Measurements from ENCODE around the gene H2AZ2.
"Not testable (repeated sequence)": the region's sequence is repeated elsewhere in the genome, so short reads cannot be mapped to it uniquely, and the experiment has no call there.

H2AZ2 gene

DNA sequence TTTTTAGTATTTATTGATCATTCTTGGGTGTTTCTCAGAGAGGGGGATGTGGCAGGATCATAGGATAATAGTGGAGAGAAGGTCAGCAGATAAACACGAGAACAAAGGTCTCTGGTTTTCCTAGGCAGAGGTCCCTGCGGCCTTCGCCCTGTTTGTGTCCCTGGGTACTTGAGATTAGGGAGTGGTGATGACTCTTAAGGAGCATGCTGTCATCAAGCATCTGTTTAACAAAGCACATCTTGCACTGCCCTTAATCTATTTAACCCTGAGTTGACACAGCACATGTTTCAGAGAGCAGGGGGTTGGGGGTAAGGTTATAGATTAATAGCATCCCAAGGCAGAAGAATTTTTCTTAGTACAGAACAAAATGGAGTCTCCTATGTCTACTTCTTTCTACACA, 22.4 kb upstream of the H2AZ2 start:
- not testable (repeated sequence) for DNase-seq

DNA sequence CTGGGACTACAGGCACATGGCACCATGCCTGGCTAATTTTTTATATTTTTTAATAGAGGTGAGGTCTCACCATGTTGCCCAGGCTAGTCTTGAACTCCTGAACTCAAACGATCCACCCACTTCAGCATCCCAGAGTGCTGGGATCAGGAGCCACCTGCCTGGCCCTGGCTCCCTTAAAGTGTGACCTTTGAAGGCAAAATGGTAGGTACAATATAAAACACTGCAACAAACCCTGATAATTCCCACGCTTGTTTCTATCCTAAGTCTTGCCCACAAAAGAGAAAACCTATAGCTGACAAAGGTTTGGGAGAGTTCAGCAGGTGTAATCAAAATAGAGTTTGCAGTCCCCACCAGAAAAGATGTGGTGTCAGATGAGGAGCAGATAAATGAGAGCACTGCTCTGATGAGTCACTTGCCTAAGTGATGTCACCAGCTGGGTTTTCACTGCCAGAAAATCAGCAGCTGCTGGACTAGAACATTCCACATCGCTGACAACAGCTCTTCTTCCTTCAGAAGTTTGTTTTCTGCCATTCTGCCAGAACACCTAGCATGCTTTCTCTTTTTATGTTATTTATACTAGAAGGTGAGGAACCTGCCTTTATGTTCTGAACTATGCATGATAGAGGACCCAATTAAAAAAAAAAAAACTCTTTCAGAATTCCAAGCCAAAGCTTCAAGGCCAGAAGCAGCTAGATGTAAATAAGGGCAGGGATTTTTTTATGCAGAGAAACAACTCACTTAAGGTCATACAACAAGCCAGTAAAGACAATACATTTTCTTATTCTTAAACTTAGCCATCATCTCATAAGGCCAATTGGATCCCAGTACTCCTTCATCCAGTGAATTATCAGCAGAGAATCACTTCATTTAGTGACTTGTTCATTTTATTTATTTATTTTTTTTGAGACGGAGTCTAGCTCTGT, 19.4 kb upstream of the H2AZ2 start:
- DNase-seq, result no peak

DNA sequence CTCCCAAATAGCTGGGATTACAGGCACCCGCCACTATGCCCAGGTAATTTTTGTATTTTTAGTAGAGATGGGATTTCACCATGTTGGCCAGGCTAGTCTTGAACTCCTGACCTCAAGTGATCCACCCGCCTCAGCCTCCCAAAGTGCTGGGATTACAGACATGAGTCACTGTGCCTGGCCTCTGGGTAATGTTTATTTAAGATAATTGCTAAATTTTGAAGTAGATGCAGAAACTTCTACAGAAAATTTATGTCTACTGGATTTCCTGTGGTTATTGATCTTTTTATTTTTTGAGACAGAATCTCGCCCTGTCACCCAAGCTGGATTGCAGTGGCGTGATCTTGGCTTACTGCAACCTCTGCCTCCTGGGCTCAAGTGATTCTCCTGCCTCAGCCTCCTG, 14.1 kb upstream of the H2AZ2 start:
- DNase-seq, result not testable (repeated sequence)

DNA sequence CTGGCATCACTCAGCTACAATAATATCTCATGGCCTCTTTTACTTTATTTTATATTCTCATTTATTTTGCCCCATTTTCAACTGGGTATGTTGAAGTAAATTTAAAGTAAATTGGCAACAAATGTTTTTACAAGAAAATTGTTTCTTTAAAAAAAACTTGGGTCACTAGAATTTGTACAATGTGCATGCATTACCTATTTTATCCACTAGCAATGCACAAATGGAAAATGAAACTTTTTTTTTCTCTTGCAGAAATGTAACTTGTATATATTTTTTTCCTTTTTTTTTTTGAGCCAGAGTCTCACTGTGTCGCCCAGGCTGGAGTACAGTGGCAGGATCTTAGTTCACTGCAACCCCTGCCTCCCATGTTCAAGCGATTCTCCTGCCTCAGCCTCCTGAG, 10.3 kb upstream of the H2AZ2 start:
- no peak for DNase-seq

DNA sequence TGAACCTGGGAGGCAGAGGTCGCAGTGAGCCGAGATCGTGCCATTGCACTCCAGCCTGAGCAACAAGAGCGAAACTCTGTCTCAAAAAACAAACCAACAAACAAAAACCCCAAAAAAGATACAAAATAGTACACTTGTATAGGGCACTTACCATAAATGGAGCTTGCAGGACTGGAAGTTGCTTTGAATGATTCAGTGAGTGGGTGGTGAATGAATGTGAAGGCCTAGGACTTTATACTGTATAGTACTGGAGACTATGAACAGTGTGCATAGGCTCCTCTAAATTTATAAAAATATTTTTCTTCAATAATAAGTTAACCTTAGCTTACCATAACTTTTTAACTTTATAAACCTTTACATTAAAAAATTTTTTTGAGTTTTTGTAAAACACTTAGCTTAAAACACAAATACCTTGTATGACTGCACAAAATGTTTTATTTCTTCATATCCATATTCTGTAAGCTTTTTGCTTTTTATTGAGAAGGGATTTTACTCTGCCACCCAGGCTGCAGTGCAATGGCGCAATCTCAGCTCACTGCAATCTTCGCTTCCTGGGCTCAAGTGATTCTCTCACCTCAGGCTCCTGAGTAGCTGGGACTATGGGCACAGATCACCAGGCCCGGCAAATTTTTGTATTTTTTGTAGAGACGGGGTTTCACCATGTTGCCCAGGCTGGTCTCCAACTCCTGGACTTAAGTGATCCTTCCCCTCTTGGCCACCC, 6.9 kb upstream of the H2AZ2 start:
- DNase-seq, result no peak

DNA sequence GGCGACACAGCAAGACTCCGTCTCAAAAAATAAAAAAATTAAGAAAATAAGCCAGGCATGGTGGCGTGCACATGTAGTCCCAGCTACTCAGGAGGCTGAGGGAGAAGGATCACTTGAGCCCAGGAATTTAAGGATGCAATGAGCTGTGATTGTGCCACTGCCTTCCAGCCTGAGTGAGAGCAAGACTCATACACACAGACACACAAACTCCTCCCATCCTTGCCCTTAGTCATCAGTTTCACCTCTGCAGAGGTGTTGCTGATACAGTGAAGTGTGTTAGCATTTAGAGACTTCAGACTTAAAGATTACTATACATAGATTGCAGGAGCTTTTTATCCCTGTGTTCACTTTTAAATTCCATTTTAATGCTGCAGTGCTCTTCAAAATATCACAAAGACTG, 5.5 kb upstream of the H2AZ2 start:
- no peak for DNase-seq

DNA sequence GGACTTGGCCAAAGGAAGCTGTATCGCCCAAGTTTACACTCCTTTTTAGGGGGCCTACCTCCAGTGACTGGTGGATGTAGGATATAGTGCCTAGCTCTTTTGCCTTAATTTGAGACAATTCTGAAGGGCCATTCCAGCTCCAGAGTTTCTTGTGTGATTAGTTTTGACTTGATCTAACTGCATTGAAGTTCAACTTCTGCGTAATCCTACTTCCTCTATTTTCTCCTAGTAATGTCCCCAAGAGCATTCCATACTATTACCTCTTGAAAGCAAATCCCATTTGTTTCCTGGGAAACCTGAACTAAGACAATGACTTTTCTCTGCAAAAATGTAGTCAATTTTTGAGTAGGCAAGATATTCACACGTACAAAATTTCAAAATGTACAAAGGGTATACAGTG, 4.7 kb upstream of the H2AZ2 start:
- DNase-seq, result no peak

DNA sequence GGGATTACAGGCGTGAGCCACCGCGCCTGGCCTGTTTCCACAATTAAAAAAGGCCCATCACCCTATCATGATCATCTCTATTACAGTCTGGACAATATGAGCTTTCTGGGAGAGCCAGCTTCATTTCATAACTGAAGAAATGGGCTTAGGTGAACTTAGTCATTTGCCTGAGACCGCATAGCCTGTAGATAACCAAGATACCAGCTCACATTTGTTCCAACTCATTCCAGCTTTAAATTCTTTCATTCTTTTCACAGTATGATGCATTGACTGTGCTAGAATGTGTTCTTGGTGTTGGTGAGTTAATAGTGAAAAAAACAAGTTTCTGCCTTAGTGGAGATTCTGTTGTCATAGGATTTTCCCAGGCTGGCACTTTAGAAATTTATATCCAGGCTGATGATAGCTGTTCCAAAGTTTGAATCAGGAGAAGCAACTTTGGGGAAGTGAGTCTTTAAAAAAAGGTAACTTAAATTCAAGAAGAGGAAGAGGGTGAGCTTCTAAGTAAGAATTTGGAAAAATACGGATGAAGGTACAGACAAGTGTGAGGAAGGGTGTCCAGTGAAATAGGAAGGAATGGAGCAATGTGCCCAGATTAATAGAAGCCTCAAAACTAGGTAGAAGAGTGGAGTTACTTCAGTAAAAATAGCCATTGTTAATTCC, 2.1 kb upstream of the H2AZ2 start:
- DNase-seq, result no peak

DNA sequence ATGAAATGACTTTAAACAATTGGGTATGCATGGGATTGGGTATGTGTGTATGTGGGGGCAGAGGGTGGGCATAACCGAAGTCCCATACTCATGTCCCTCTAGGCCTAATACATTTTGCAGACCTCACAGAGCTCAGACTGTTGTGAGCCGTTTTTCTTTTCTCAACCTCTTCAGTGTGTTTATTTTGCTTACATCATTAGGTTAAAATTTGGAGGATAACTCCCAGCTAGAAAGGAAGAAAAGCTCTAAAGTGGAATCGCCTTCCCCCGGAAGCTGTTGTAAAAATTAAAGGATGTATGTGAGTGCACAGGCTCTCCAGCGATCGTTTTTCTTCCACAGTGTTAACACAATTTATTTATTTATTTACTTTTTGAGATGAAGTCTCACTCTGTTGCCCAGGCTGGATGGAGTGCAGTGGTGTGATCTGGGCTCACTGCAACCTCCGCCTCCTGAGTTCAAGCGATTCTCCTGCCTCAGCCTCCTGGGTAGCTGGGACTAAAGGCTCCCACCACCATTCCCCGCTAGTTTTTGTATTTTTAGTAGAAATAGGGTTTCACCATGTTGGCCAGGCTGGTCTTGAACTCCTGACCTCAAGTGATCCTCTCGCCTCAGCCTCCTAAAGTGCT, 1.5 kb upstream of the H2AZ2 start:
- peak; percentile 14 for DNase-seq

DNA sequence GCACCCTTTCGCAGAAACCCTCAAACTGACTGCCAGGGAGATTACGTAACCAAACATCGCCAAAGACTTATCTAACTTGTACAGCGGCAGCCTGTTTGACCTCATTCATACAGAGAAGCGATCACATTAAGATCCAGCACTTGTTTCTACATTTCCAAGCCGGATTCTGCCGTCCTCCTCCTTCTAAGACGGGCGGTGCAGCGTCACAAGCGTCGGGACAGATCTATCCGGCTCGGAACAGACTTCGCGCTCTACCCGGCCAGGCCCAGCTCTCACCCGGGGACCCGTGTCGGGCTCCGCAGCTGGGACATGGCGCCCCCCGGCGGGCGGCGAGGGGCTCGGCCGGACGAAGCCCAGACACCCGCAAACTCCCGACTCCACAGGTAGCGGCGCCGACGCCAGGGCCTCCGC, 373 bp downstream of the H2AZ2 start:
- peak; percentile 84 for DNase-seq

DNA sequence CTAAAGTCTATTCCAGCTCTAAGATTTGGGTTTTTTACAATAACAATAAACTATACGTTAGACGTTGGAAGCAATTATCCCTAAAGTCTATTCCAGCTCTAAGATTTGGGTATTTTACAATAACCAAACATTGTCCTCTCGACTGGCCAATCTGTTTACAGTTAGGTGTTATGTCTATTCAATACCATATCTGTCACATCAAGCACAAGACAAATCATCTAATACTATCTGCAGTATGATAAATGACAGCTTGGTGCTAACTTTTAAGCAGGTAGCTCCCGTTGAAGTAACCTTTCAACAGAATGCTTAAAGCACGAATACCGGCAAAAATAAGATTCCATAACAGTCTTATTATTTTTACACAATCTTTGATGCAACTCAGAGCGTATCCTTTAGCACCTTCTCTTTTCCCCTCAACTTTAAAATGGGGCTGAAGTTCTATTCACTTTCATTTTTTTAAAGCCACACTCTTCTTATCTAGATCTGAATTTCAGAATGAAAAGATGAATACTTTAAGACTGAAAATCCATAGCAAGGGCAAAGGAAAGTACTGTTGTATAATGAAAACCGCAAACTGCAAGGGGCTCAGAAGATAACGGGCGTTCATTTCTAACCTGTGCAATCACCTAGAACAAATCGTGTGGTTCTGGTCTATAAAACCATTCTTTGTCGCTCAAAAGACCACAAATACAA, 925 bp downstream of the H2AZ2 start:
- no peak for DNase-seq

DNA sequence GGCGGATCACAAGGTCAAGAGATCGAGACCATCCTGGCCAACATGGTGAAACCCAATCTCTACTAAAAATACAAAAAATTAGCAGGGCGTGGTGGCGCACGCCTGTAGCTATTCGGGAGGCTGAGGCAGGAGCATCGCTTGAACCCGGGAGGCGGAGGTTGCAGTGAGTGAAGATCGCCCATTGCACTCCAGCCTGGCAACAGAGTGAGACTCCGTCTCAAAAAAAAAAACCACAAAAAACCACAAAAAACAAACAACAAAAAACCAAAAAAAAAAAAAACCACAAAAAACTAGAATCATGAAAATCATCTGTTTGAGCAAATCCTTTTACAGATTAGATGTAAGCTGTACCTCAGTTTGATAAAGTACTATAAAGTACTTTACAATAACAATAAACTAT, 1.5 kb downstream of the H2AZ2 start:
- not testable (repeated sequence) for DNase-seq

DNA sequence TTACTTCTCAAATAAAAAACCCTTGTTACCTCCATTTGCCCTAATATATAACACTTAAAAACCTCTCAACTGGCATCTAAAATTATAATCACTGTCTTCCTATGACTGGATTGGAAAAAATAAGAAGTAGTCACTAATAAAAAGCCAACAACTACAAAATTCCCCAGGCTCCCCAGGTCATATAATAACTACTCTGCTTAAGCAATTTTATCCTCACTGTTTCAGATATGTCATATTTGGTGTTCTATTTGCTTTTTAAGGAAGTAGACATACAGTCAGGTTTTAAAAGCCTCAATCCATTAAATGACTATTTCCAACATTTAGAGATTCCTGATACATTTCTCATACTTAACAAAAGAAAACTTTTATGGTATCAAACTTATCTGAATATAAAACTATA, 2.4 kb downstream of the H2AZ2 start:
- DNase-seq, result no peak

DNA sequence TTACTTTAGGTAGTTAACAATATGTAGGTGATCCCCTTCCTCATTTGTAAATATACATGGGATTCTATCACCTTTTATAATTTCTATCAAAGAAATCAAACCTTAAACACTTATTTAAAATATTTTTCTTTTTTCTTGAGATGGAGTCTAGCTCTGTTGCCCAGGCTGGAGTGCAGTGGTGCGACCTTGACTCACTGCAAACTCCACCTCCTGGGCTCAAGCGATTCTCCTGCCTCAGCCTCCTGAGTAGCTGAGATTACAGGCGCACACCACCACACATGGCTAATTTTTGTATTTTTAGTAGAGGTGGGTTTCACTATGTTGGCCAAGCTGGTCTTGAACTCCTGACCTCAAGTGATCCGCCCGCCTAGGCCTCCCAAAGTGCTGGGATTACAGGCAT, 4.4 kb downstream of the H2AZ2 start:
- not testable (repeated sequence) for DNase-seq

DNA sequence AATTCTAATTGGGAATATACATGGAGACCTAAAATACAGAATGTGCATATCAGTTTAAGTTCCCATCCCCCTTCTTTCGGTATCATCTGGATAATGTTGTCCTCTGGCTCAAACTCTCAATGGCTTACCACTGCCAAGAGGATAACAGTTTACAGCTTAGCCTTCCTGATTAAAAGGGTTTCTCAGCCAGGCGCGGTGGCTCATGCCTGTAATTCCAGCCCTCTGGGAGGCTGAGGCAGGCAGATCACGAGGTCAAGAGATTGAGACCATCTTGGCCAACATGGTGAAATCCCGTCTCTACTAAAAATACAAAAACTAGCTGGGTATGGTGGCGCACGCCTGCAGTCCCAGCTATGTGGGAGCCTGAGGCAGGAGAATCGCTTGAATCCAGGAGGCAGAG, 5.2 kb downstream of the H2AZ2 start:
- DNase-seq, result not testable (repeated sequence)

DNA sequence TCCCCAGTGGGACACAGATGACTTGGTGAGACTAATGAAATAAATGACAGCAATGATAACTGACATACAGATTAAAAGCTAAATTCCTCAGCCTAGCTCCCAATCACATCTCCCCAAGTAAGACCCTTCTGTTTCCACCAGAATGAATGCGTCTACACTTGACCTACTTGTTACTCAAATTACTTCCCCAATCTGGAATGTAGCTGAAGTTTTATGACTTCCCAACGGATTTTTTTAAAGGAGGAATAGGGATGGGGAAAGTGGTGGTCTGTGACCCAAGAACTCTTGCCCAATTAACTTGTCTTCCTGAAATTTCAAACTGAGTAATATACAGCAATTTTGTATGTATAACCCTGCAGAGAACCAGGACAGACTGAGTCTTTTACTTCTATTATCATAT, 9.1 kb downstream of the H2AZ2 start:
- DNase-seq, result no peak

DNA sequence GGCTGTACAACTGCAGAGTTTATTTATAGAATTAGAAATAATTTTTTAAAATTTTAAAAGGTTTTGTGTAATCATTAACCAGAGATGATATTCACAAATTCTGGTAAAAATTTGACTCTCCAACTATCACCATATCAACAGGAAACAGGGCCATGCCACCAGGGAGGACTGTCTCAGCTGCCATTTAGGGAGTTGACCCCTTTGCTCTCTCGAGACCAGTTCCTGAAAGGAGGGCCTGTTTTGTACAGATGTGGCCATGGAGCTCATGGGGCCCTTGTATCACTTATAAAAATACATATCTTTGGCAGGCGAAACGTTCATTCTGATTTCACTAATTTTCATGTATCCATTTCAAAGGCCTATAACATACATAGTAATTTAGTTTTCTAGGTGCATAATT, 20.3 kb downstream of the H2AZ2 start:
- no peak for DNase-seq

DNA sequence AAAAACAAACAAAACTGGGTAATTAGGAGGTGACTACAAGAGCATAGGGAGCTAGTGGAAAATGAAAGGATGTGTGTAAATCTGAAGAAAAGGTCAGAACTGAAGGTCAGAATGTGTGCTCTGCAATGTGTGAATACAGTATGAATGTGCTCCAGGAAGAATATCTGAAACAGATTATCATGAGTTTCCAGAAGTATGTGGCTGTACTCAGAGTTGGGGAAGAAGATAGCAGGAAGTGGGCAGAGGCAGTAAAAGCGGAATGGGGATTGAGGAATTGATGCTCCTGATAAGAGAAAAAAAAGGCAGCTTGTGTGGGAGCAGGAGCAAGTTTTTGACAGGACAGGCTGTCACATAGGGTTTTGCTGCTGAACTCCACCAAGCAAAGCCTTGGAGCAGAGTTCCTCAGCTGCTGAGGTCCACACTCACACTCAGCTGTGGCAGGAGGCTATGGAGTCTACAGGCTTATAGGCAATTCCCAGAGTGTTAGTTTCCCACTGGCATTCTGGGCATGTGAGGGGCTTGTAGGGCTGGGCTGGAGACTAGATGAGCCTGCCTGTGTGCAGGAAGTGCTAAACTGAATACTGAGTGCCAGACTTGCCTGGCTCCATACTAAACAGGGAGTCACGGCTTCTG, 22.9 kb downstream of the H2AZ2 start:
- no peak for DNase-seq

DNA sequence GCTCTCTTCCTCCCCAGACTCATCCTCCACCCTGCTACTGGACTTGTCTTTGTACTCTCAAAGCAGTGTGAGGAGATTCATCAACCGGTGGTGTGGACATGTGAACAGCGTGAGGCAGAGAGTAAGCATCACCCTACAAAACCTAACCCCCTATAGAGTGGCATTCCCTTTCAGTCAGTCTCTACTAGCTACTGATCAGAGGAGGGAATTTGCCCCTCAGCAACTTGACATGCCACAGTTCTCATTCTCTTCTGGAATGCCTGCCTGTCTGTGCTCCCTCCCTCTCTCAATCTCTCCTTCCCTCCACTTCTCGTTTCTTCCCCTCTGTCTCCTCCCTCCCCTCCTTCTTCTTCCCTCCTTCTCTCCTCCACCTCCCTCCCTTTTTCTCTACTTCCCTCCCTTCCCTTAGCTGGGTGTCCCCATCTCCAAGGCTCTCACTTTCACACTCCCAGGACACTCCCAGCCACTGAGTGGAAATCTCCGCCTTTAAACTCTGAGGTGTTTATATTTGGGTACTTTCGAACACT, 24.6 kb downstream of the H2AZ2 start:
- no peak for DNase-seq

DNA sequence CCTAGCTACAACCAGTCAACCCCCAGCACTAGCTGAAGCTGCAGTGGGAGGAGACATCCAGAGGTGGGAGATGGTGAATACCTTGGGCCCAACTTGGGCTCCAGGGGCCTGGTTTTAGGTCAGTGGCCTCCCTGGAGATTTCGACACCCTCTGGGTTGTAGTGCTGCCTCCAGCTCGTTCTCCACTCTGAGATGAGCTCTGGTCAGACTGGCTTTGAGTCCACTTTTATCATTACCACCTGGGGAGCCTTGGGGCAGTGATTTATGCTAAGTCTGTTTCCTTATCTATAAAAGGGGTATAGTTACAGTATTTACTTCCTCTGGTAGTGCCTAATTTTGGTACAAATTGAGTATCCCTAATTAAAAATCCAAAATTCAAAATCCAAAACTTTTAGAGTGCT, 28.6 kb downstream of the H2AZ2 start:
- DNase-seq, result no peak

DNA sequence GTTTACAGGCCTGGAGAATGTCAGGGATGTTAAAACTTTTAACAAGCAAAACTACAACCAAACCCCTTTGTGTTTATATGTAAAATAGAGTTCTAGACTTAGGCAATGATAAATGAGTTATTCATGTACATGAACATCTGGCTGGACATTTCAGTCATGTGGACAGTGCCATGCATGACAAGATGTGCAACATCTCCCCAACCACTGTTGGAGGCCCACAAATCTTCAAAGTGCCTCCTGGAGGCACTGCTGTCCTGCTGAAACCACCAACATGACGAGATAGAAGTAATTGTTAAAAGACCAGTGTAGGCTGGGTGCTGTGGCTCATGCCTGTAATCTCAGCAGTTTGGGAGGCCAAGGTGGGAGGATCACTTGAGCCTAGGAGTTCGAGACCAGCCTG, 33.0 kb downstream of the H2AZ2 start:
- DNase-seq, result no peak

DNA sequence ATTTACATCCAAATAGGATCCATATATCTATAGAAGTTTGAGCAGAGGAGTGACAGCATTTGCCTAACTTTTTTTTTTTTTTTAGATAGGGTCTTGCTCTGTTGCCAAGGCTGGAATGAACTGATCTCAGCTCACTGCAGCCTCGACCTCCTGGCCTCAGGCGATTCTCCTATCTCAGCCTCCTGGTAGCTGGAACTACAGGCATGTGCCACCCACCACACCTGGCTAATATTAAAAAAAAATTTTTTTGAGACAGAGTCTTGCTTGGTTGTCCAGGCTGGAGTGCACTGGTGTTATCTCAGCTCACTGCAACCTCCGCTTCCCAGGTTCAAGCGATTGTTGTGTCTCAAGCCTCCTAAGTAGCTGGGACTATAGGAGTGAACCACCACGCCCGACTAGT, 36.3 kb downstream of the H2AZ2 start:
- DNase-seq, result no peak

Data from NCI-H1436 (cell line).